ENCODE data around the gene ERMN. TPM values are rescaled to one million over a fixed set of nuclear protein-coding genes. Genes with fewer than 3 reads are reported as not detected.

The ERMN gene
- total RNA-seq, 2 donors from 2014 or later: not detected

DNA sequence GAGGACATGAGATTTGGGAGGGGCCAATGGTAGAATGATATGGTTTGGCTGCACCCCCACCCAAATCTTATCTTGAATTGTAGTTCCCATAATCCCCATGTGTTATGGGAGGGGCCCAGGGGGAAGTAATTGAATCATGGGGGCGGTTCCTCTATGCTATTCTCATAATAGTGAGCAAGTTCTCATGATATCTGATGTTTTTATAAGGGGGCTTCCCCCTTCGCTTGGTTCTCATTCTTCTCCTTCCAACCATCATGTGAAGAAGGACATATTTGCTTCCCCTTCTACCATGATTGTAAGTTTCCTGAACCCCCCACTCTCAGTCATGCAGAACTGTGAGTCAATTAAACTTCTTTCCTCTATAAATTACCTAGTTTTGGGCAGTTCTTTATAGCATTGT is 37.0 kb upstream of the ERMN start:
- H3K27me3 ChIP-seq: no peaks in the 10 kb centered on the region
- TF ChIP-seq, protein P1, sequence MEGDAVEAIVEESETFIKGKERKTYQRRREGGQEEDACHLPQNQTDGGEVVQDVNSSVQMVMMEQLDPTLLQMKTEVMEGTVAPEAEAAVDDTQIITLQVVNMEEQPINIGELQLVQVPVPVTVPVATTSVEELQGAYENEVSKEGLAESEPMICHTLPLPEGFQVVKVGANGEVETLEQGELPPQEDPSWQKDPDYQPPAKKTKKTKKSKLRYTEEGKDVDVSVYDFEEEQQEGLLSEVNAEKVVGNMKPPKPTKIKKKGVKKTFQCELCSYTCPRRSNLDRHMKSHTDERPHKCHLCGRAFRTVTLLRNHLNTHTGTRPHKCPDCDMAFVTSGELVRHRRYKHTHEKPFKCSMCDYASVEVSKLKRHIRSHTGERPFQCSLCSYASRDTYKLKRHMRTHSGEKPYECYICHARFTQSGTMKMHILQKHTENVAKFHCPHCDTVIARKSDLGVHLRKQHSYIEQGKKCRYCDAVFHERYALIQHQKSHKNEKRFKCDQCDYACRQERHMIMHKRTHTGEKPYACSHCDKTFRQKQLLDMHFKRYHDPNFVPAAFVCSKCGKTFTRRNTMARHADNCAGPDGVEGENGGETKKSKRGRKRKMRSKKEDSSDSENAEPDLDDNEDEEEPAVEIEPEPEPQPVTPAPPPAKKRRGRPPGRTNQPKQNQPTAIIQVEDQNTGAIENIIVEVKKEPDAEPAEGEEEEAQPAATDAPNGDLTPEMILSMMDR (IDR thresholded peaks at IDR 0.05): no peak
- no peaks in the 10 kb centered on the region for H3K9me3 ChIP-seq
- no peak for DNase-seq (ENCODE audit: low spot score)
- H3K36me3 ChIP-seq: no peaks in the 10 kb centered on the region
- no peaks in the 10 kb centered on the region for H3K4me1 ChIP-seq
- no peak overlapping the region for H3K27ac ChIP-seq
- H3K4me3 ChIP-seq: no peak overlapping the region

DNA sequence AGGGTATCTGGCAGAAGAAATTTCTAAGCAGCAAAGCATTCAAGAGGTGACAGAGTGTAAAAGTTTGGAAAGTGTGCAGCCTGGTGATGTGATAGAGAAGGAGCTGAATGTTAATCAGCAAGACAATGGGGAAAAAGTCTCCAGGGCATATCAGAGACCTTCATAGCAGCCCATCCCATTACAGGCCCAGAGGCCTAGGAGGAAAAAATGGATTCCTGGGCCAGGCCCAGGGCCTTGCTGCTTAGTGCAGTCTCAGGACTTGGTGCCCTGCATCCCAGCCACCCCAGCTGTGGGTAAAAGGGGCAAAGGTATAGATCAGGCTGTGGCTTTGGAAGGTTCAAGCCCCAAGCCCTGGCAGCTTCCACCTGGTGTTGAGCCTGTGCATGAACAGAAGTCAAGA is 35.9 kb upstream of the ERMN start:
- Histone ChIP-seq H3K36me3 (no peaks in the 10 kb centered on the region), H3K9me3 (no peaks in the 10 kb centered on the region), H3K27me3 (no peaks in the 10 kb centered on the region), H3K27ac (no peak overlapping the region), H3K4me1 (no peaks in the 10 kb centered on the region), H3K4me3 (no peak overlapping the region)
- TF ChIP-seq, protein P1 (IDR thresholded peaks at IDR 0.05): no peak
- no peak for DNase-seq (ENCODE audit: low spot score)

DNA sequence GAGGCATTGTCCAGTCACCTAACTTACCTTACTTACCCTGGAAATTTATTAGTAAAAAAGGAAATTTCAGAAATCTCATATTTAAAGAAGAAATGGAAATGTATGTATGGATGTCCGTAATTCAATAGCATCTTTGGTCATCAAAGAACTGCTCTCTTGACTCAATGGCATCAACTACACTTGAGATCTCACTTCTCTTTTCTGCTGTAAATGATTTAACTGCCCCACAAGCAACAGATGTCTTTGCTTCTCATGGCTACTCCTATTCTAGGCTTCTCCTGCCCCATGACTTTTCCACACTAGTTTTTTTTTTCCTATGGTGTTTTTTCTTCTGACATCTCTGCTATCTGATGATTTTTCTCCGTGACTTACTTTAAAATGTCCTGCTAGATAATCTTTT is 34.0 kb upstream of the ERMN start:
- Histone ChIP-seq H3K36me3 (no peaks in the 10 kb centered on the region), H3K4me3 (no peak overlapping the region), H3K27ac (no peak overlapping the region), H3K27me3 (no peaks in the 10 kb centered on the region), H3K4me1 (no peaks in the 10 kb centered on the region), H3K9me3 (no peaks in the 10 kb centered on the region)
- TF ChIP-seq, protein P1 (IDR thresholded peaks at IDR 0.05): no peak
- no peak for DNase-seq (ENCODE audit: low spot score)

DNA sequence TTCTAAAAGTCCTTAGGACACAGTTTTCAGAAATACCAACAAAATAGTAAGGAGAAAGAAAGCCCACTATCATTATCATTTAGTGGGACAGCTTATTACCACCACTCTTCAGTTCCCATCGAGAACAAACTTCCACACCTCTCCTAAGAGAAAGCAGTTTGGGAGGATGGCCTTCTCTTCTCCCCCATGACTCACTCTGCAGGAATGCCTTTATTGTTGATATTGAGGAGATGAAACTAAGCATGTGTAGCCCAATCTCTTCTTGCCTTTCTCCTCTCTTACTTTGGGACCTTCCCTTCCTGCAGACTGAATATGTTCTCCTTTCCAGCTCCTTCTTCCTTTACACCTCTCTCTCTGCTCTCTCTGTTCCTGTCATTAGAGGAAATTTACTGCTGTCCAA is 30.0 kb upstream of the ERMN start:
- no peak for DNase-seq (ENCODE audit: low spot score)

DNA sequence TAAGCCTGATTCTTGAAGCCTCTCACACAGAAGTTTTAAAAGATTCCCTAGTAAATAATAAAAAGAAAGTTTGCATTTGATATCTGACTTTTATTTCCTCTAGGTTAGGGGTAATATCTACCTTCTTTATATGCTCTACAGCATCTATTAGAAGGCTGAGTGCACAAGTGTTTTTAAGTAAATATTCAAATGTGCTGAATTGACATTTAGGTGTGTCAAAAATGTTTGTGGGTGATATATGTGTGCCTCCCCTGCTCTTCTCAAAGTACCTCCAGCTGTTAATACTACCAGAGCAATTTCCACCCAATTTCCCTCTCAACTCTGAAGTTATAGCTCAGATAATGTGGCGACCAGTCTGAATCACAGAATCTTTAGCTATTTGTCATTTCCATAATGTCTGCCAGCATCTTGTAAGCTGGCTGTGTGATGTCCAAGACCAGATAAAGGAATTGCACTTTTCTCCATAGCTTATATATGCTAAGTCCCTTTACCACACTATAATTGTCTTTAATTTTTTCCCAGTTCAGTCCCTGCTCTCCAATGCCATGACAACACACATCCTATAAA is 24.4 kb upstream of the ERMN start:
- H3K4me1 ChIP-seq: no peaks in the 10 kb centered on the region
- no peaks in the 10 kb centered on the region for H3K36me3 ChIP-seq
- TF ChIP-seq, protein P1 (IDR thresholded peaks at IDR 0.05): no peak
- H3K27me3 ChIP-seq: no peaks in the 10 kb centered on the region
- no peak for DNase-seq (ENCODE audit: low spot score)
- H3K27ac ChIP-seq: no peak overlapping the region
- H3K4me3 ChIP-seq: no peak overlapping the region
- no peaks in the 10 kb centered on the region for H3K9me3 ChIP-seq

More for the DNA sequence above, 30.0 kb upstream of the ERMN start:
- no peaks in the 10 kb centered on the region for H3K36me3 ChIP-seq
- no peaks in the 10 kb centered on the region for H3K27me3 ChIP-seq
- no peak overlapping the region for H3K27ac ChIP-seq
- H3K4me1 ChIP-seq: no peaks in the 10 kb centered on the region
- H3K4me3 ChIP-seq: no peak overlapping the region
- no peaks in the 10 kb centered on the region for H3K9me3 ChIP-seq
- TF ChIP-seq, protein P1 (IDR thresholded peaks at IDR 0.05): no peak

DNA sequence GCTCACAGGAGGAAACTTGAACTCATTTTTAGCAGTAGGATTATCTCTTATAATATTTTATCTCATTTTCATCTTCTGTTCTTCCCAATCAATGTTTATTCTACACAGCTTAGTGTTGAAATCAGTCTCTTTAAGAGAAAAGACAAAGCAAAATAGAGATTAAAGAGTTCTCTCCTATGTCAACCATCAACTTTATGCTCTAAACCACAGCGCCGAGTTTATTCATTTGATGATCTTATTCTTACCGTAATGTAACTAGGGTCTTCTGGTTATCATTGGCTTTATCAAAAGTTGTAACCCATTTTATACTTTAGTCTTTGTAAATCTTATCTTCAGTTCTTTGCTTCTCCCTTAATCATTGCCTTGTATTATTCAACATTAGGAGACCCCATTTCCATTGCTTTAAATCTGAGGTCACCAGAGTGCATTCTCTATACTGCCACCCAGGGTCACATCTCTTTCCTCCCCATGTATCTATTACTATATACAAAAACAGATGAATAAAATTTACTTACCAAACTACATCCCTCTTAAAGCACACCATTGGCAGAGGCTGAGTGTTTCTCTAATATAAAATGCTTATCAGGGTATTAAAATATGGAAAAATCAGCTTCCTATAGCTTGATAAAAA is 22.8 kb upstream of the ERMN start:
- Histone ChIP-seq H3K4me3 (no peak overlapping the region), H3K27ac (no peak overlapping the region), H3K27me3 (no peaks in the 10 kb centered on the region), H3K9me3 (no peaks in the 10 kb centered on the region), H3K4me1 (no peaks in the 10 kb centered on the region), H3K36me3 (no peaks in the 10 kb centered on the region)
- TF ChIP-seq, protein P1 (IDR thresholded peaks at IDR 0.05): no peak
- no peak for DNase-seq (ENCODE audit: low spot score)
